Suprapubic skin (tissue), 4 donors: ENCODE results near the gene CLDN4. TPM values are rescaled to one million over a fixed set of nuclear protein-coding genes. Genes with fewer than 3 reads are reported as not detected.

Experiments used
- DNase-seq, 2 donors: peaks; one replicate each; pipeline ENCODE4 v3.0.0-alpha.2; 2019; ENCODE audit warnings: low spot score in 2 of 2
- H3K27ac ChIP-seq: fragments of 200-600 bp; sonication (generic); one replicate; pipeline ENCODE4 v1.5.1; 2019
- H3K27me3 ChIP-seq: fragments of 200-600 bp; sonication (generic); one replicate; pipeline ENCODE4 v1.5.1; 2019
- H3K36me3 ChIP-seq: fragments of 200-600 bp; sonication (generic); one replicate; pipeline ENCODE4 v1.5.1; 2019
- H3K4me1 ChIP-seq: fragments of 200-600 bp; sonication (generic); one replicate; pipeline ENCODE4 v1.5.1; 2019
- H3K4me3 ChIP-seq: fragments of 200-600 bp; sonication (generic); one replicate; pipeline ENCODE4 v1.5.1; 2019; ENCODE audit warnings: mild to moderate bottlenecking
- H3K9me3 ChIP-seq: fragments of 200-600 bp; sonication (generic); one replicate; pipeline ENCODE4 v1.5.1; 2019
- CTCF ChIP-seq, 2 donors: fragments of 200-600 bp in 1 of 2; fragments of 450-650 bp in 1 of 2; sonication (generic) in 1 of 2; IDR thresholded peaks; one replicate each; pipeline ENCODE4 v1.5.1; 2016 to 2019; ENCODE audit warnings: antibody characterized with exemption in 2 of 2, mild to moderate bottlenecking in 1 of 2, moderate library complexity in 1 of 2
- EP300 ChIP-seq: sonication (generic); formaldehyde crosslinking; IDR thresholded peaks from one replicate; pipeline ENCODE4 v1.6.1; 2017; ENCODE audit warnings: antibody characterized with exemption
- POLR2A ChIP-seq, 2 donors: fragments of 450-650 bp; IDR thresholded peaks; one replicate each; pipeline ENCODE4 v1.6.1; 2017; ENCODE audit warnings: antibody characterized with exemption in 2 of 2, mild to moderate bottlenecking in 2 of 2, moderate library complexity in 2 of 2
- POLR2AphosphoS5 ChIP-seq, 3 donors: sonication (generic); formaldehyde crosslinking; IDR thresholded peaks; one replicate each; pipeline ENCODE4 v1.6.1; 2017; ENCODE audit warnings: antibody characterized with exemption in 3 of 3
- WGBS: methylation state at CpG from one replicate; pipeline ENCODE4 v1.1.5; 2018; 5-methylcytosine and 5-hydroxymethylcytosine counted together
- total RNA-seq, 4 donors: library from RNA; depleted of rRNA; stranded (reverse); fragments of >200 nt; gene quantifications; one replicate each; pipeline ENCODE4 v1.1.0, GENCODE V29; 2016

The CLDN4 gene
- total RNA-seq, 4 donors from 2014 or later, result 82.6 to 389 (median 254) TPM

- H3K36me3 ChIP-seq, result no peaks in the 10 kb centered on the region
- H3K4me1 ChIP-seq, result no peaks in the 10 kb centered on the region
- 70% methylated on average over 10 of the region's 10 CpGs for WGBS
- no peak overlapping the region for H3K27ac ChIP-seq
- TF ChIP-seq EP300 (no peak), POLR2A (IDR thresholded peaks at IDR 0.05) (no peak)
- peak in 1 of 2 donors; percentile 15 for DNase-seq
- H3K4me3 ChIP-seq, result no peak overlapping the region
- H3K27me3 ChIP-seq, result no peaks in the 10 kb centered on the region
- H3K9me3 ChIP-seq, result no peaks in the 10 kb centered on the region
These were observed 31.3 kb upstream of the CLDN4 start for GRCh38 chr7:73799282-73800141.

- no peaks in the 10 kb centered on the region for H3K9me3 ChIP-seq
- H3K27me3 ChIP-seq, result no peaks in the 10 kb centered on the region
- H3K4me1 ChIP-seq, result no peaks in the 10 kb centered on the region
- H3K27ac ChIP-seq, result no peak overlapping the region
- no peaks in the 10 kb centered on the region for H3K36me3 ChIP-seq
- DNase-seq, result no peak
- TF ChIP-seq EP300 (no peak), CTCF (IDR thresholded peaks at IDR 0.05) (no peak), POLR2A (IDR thresholded peaks at IDR 0.05) (no peak), POLR2AphosphoS5 (IDR thresholded peaks at IDR 0.05) (no peak)
- H3K4me3 ChIP-seq, result no peak overlapping the region
- WGBS, result 43% methylated on average over 1 of the region's 1 CpG
These were observed 29.2 kb upstream of the CLDN4 start for GRCh38 chr7:73801577-73801976.

GRCh38 chr7:73802459-73802858 lies 28.3 kb upstream of the CLDN4 start:
- no peak for TF ChIP-seq EP300
- TF ChIP-seq POLR2A (IDR thresholded peaks at IDR 0.05), result no peak
- TF ChIP-seq CTCF (IDR thresholded peaks at IDR 0.05), result no peak
- TF ChIP-seq POLR2AphosphoS5 (IDR thresholded peaks at IDR 0.05), result no peak
- H3K4me3 ChIP-seq, result no peak overlapping the region
- no peak overlapping the region for H3K27ac ChIP-seq
- H3K27me3 ChIP-seq, result no peaks in the 10 kb centered on the region
- no peaks in the 10 kb centered on the region for H3K36me3 ChIP-seq
- H3K4me1 ChIP-seq, result no peaks in the 10 kb centered on the region
- peak in 1 of 2 donors; percentile 3 for DNase-seq
- WGBS, result 70% methylated on average over 4 of the region's 4 CpGs
- no peaks in the 10 kb centered on the region for H3K9me3 ChIP-seq

GRCh38 chr7:73809467-73809951 lies 21.3 kb upstream of the CLDN4 start:
- peak; percentile 67 to 76 for DNase-seq
- Histone ChIP-seq H3K4me3 (no peak overlapping the region), H3K27ac (no peak overlapping the region), H3K27me3 (peaks cover 3% of the 10 kb centered on the region), H3K9me3 (no peaks in the 10 kb centered on the region), H3K4me1 (no peaks in the 10 kb centered on the region), H3K36me3 (no peaks in the 10 kb centered on the region)
- 50% methylated on average over 14 of the region's 21 CpGs for WGBS
- no peak for TF ChIP-seq POLR2A (IDR thresholded peaks at IDR 0.05)
- no peak for TF ChIP-seq CTCF (IDR thresholded peaks at IDR 0.05)
- no peak for TF ChIP-seq EP300

GRCh38 chr7:73810998-73811360 lies 19.8 kb upstream of the CLDN4 start:
- no peaks in the 10 kb centered on the region for H3K4me1 ChIP-seq
- no peaks in the 10 kb centered on the region for H3K9me3 ChIP-seq
- no peak overlapping the region for H3K27ac ChIP-seq
- H3K27me3 ChIP-seq, result peaks cover 3% of the 10 kb centered on the region
- no peak for TF ChIP-seq CTCF (IDR thresholded peaks at IDR 0.05)
- TF ChIP-seq POLR2AphosphoS5 (IDR thresholded peaks at IDR 0.05), result no peak
- no peak for TF ChIP-seq POLR2A (IDR thresholded peaks at IDR 0.05)
- TF ChIP-seq EP300, result no peak
- peak in 1 of 2 donors; percentile 55 for DNase-seq
- no peak overlapping the region for H3K4me3 ChIP-seq
- WGBS, result 62% methylated on average over 4 of the region's 4 CpGs
- H3K36me3 ChIP-seq, result no peaks in the 10 kb centered on the region
